ENCODE measurements around the gene HABP4.

DNA sequence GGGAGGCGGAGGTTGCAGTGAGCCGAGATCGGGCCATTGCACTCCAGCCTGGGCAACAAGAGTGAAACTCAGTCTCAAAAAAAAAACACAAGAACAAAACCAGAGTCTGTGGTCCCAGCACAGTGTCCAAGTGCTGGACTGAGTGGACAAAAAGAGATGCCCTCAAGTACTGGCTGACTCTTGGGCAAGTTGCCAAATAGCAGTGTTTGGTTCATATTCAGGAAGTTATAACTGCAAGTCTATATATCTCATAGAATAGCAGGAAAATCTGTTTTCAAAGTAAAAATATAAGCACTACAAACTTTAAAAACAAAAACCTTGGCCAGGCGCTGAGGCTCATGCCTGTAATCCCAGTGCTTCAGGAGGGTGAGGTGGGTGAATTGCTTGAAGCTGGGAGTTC is 7.3 kb downstream of the HABP4 start:
- TF ChIP-seq, protein P1, sequence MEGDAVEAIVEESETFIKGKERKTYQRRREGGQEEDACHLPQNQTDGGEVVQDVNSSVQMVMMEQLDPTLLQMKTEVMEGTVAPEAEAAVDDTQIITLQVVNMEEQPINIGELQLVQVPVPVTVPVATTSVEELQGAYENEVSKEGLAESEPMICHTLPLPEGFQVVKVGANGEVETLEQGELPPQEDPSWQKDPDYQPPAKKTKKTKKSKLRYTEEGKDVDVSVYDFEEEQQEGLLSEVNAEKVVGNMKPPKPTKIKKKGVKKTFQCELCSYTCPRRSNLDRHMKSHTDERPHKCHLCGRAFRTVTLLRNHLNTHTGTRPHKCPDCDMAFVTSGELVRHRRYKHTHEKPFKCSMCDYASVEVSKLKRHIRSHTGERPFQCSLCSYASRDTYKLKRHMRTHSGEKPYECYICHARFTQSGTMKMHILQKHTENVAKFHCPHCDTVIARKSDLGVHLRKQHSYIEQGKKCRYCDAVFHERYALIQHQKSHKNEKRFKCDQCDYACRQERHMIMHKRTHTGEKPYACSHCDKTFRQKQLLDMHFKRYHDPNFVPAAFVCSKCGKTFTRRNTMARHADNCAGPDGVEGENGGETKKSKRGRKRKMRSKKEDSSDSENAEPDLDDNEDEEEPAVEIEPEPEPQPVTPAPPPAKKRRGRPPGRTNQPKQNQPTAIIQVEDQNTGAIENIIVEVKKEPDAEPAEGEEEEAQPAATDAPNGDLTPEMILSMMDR (IDR thresholded peaks at IDR 0.05): no peak
- no peak for TF ChIP-seq POLR2A (IDR thresholded peaks at IDR 0.05)
- no peak for TF ChIP-seq POLR2AphosphoS5 (IDR thresholded peaks at IDR 0.05; ENCODE audit: insufficient read depth in 1 of 2, low read depth in 1 of 2)
